Hematopoietic multipotent progenitor cell treated with erythropoietin and hydrocortisone succinate and interleukin-3 and kit ligand, for 17 days (in vitro differentiated cells): Measurements from ENCODE around the gene COMMD4.
A peak's percentile ranks its signal among the peaks of the same experiment; 100 is the strongest.
"Not testable (repeated sequence)": the region's sequence is repeated elsewhere in the genome, so short reads cannot be mapped to it uniquely, and the experiment has no call there.

ENCODE experiments used
- DNase-seq: peaks from one replicate; pipeline ENCODE4 v3.0.0-alpha.2; 2015; ENCODE audit warnings: low spot score

Gene COMMD4

DNA sequence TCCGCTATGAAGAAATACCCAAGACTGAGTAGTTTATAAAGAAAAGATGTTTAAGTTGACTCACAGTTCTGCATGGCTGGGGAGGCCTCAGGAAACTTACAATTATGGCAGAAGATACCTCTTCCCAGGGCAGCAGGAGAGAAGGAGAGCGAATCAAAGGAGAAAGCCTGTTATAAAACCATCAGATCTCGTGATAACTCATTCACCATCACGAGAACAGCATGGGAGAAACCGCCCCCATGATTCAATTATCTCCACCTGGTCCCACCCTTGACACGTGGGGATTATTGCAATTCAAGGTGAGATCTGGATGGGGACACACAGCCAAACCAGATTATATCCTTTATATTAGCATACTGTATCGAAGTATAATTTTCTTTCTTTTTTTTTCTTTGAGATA, 3.8 kb upstream of the COMMD4 start:
- not testable (repeated sequence) for DNase-seq

DNA sequence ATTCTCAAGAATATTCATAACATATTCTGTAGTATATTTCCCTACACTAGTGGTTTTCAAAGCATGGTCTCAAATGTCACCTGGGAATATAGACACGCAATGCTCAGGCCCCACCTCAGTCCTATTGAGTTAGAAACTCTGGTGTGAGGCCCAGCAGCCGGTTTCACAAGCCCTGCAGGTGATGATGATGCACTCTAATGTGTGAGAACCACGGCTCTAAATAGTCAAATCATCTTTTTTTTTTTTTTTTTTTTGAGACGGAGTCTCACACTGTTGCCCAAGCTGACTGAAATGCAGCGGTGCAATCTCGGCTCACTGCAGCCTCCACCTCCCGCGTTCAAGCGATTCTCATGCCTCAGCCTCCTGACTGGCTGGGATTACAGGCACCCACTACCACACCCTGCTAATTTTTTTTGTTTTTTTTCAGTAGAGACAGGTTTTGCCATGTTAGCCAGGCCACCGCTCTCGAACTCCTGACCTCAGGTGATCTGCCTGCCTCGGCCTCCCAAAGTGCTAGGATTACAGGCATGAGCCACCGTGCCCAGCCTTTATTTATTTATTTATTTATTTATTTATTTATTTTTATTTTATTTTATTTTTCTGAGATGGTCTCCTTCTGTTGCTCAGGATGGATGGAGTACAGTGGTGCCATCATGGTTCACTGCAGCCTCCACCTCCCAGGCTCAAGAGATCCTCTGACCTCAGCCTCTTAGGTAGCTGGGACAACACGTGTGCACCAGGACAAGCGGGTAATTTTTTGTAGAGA, 2.0 kb upstream of the COMMD4 start:
- not testable (repeated sequence) for DNase-seq

DNA sequence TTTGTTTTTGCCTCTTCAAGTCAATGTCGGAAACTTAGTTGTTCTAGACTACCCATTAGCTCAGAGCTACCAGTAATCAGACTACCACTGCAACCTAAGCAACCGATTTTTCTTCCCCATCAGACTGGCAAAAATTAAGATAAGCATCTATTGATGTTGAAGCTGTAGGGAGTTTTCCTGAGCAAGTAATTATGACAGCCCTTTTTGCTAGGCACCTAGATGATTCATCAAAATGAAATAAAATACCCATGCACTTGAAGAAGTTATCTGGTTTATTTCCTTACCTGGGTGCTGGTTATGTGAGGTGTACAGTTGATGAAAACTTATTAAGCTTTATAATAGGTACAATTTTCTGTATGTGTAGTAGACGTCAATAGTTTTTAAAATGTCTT, 554 bp upstream of the COMMD4 start:
- DNase-seq, result peak; percentile 29

DNA sequence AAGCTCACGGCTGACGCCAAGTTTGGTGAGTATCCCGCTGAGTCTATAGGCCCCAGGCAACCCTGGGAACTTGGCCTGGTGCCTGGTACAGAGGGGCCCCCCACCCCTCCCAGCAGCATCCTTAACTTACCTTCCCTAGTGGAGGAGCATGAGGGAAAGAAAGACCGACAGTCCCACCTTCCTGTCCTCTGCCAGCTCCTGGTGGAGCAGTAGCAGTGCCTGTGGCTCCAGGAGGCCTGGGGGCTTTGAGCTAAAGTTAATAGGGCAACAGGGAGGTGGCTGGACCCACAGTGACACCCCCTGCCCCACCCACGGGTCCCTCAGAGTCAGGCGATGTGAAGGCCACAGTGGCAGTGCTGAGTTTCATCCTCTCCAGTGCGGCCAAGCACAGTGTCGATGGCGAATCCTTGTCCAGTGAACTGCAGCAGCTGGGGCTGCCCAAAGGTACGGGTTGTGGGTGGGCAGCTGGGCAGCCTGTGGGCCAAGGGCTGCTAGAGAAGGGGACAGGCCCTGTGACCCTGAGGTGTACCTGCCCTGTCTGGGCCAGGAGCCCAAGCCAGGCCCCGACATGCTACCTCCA, 2.9 kb downstream of the COMMD4 start:
- no peak for DNase-seq

- DNase-seq, result no peak
These were observed 3.8 kb downstream of the COMMD4 start for GRCh38 chr15:75339531-75340240.

DNA sequence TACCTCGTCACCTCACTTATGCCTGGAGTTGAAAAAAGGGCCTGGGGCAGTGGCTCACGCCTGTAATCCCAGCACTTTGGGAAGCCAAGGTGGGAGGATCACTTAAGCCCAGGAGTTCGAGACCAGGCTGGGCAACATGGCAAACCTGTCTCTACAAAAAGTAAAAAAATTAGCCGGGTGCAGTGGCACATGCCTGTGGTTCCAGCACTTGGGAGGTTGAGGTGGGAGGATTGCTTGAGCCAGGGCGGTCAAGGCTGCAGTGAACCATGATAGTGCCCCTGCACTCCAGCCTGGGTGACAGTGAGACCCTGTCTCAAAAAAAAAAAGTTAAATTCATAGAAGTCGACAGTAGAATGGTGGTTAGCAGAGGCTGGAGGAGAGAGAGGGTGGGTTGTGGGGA, 6.4 kb downstream of the COMMD4 start:
- DNase-seq, result no peak

GRCh38 chr15:75343953-75344352, 8.1 kb downstream of the COMMD4 start:
- not testable (repeated sequence) for DNase-seq

GRCh38 chr15:75346796-75347221, 10.9 kb downstream of the COMMD4 start, which contains the start of gene NEIL1:
Gene NEIL1, plus strand, starts transcription at chr15:75347039. Its CDS starts 1,867 bp downstream, at chr15:75348906.
- DNase-seq, result no peak

GRCh38 chr15:75347222-75348033, 11.6 kb downstream of the COMMD4 start:
- DNase-seq, result no peak

GRCh38 chr15:75348034-75348561, 12.2 kb downstream of the COMMD4 start:
- no peak for DNase-seq

GRCh38 chr15:75348562-75349350, 12.9 kb downstream of the COMMD4 start:
- DNase-seq, result no peak

GRCh38 chr15:75349351-75349669, 13.4 kb downstream of the COMMD4 start:
- DNase-seq, result not testable (repeated sequence)

DNA sequence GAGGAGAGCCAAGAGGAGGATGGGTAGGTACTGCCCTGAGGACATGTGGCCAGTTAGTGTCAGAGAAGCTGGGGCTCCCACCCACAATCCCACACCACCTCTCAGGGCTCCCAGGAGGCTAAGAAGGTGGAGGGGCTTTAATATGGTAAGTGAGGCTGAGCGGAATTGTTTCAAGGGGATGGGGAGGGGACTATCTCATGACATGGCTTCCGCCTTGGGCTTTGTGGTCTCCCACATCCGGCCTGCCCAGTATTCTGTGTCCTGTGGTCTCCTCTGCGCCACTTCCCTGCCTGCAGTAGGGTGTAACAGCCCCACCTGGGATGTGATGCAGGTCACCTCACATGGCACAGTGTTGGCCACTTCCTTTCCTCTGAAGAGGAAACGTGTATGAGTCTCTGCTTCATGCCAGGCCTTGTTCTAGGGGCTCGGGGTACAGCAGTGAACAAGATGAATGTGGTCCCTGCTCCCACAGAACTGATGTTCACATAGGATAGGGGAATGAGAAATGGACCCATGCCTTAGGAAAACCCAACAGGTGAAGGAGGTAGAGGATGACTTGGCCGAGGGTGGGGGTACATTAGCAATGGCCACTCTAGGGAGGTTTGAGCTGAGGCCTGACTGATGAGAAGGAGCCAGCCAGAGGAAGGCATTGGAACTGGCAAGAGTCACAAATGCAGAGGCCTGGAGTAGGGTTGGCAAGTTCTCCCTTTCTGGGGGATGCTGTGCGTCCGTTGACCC, 14.2 kb downstream of the COMMD4 start:
- DNase-seq, result no peak

- no peak for DNase-seq
These were observed 14.9 kb downstream of the COMMD4 start for GRCh38 chr15:75350601-75351361.

DNA sequence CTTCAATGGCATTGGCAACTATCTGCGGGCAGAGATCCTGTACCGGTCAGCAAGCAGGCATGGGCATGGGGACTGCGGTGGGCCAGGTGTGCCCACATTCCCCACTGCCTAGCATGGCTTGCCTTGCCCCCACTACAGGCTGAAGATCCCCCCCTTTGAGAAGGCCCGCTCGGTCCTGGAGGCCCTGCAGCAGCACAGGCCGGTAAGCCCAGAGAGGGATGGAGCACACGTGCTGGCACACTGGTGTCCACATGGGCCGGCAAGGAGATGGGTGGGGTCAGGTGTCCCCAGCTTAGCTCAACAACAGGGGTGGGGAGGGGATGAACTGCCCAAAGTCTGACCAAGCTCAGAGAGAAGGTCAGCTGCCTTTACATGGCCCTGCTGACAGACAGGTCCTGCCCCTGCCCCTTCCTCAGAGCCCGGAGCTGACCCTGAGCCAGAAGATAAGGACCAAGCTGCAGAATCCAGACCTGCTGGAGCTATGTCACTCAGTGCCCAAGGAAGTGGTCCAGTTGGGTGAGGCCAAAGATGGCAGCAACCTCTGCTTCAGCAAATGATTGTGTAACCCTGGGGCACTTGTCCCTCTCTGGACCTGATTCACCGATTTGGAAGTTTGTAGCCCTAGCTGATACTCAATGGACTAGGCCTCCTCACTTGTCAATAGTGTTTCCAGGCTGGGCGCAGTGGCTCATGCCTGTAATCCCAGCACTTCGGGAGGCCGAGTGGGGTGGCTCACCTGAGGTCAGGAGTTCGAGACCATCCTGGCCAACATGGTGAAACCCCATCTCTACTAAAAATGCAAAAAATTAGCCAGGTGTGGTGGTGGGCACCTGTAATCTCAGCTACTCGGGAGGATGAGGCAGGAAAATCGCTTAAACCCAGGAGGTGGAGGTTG, 16.6 kb downstream of the COMMD4 start:
- no peak for DNase-seq

- DNase-seq, result no peak
These were observed 17.7 kb downstream of the COMMD4 start for GRCh38 chr15:75353604-75354003.

DNA sequence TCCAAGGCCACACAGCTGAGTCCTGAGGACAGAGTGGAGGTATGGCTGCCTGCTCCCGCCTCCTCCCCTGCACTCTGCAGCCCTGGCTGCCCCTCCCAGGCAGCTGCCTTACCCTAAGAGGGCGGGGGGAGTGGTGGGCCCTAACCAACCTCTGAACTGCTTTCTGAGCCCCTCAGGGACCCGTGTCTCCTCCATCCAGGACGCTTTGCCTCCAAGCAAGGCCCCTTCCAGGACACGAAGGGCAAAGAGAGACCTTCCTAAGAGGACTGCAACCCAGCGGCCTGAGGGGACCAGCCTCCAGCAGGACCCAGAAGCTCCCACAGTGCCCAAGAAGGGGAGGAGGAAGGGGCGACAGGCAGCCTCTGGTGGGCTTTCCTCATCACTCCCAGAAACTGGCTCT, 18.6 kb downstream of the COMMD4 start:
- no peak for DNase-seq

DNA sequence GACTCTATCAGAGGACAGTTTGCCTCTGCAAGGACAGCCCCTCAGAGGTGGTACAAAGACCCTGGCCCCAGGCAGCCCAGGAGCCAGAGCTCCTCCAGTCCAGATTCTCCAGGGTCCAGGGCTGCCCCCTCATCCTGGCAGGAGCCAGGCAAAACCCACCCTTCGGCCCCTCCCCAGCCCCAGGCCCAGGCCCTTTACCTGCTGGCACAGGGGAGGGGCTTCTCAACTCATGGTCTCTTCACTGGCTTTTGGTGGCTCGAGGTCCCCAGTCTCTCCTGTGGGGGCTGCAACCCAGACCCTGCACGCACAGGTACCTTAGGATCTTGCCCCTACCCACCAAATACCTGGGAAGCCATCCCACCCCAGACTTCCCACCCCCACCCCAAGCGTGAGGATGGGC, 19.5 kb downstream of the COMMD4 start:
- DNase-seq, result no peak

DNA sequence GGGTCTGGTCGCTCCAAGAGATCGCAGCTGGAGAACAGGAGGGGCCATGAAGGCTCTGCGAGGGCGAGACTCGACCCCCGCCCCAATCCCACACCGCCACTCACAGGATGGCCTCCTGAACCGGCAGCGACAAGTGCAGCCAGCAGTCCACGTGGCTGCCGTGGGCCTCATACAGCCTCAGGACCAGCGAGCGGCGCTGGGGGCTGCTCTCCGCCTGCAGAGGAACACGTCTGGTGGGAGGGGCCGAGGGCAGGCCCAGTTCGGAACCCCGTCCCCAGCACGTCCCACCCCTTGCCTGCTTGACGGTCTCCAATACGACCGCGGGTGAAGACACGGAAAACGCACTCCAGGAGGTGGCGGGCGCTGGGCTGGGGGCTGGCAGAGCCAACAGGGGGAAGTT, 20.1 kb downstream of the COMMD4 start:
- DNase-seq, result no peak
